ENCODE measurements around the gene KRTAP10-9.

DNA sequence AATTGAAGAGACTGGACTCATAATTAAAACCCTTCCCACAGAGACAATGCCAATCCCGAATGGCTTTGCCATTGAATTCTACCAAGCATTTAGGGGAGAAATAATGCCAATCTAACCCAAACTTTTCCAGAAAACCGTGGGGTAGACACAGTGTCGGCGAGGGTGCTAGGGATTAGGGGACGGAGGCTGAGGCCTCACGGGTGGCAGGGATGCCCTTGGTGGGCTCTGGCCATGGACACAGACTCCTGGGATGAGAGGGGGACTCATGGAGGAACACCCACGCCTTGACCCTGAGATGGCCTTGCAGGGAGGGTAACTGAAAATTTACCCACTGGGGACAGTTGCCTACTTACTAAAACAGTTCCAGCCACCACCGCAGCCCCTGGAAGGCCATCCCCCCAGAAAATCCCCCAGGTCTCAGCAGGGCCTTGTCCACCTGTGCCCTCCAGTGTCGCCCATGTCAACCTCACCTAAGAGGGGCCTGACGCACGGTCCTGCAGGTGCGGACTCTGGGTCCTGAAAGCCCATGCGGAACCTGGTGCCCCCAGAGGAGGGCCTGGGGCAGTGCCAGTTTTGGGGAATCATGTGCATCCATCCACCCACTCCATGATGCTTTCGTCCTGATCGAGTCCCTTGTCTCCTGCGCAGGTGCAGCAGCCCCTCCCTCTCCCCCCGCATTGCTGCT is 48.4 kb upstream of the KRTAP10-9 start:
- TF ChIP-seq ZFP30 (CRISPR knock-in tag; IDR thresholded peaks at IDR 0.05) (no peak), OSR1 (CRISPR knock-in tag; IDR thresholded peaks at IDR 0.05) (no peak), RARB (CRISPR knock-in tag; IDR thresholded peaks at IDR 0.05) (no peak), ZNF8 (CRISPR knock-in tag; IDR thresholded peaks at IDR 0.05) (no peak), PPARA (CRISPR knock-in tag; IDR thresholded peaks at IDR 0.05; ENCODE audit: borderline replicate concordance) (no peak), ISL1 (CRISPR knock-in tag; IDR thresholded peaks at IDR 0.05) (no peak), TOX (CRISPR knock-in tag; IDR thresholded peaks at IDR 0.05; ENCODE audit: borderline replicate concordance) (no peak), ARNTL (CRISPR knock-in tag; IDR thresholded peaks at IDR 0.05; ENCODE audit: borderline replicate concordance, low read depth) (no peak), TCF4 (CRISPR knock-in tag; IDR thresholded peaks at IDR 0.05; ENCODE audit: borderline replicate concordance) (no peak)
- TF ChIP-seq, protein P1, sequence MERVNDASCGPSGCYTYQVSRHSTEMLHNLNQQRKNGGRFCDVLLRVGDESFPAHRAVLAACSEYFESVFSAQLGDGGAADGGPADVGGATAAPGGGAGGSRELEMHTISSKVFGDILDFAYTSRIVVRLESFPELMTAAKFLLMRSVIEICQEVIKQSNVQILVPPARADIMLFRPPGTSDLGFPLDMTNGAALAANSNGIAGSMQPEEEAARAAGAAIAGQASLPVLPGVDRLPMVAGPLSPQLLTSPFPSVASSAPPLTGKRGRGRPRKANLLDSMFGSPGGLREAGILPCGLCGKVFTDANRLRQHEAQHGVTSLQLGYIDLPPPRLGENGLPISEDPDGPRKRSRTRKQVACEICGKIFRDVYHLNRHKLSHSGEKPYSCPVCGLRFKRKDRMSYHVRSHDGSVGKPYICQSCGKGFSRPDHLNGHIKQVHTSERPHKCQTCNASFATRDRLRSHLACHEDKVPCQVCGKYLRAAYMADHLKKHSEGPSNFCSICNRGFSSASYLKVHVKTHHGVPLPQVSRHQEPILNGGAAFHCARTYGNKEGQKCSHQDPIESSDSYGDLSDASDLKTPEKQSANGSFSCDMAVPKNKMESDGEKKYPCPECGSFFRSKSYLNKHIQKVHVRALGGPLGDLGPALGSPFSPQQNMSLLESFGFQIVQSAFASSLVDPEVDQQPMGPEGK (CRISPR knock-in tag; IDR thresholded peaks at IDR 0.05; ENCODE audit: borderline replicate concordance) = no peak

Measured in SK-N-SH treated with all-trans-retinoic acid at 6 μM for 48 hours (cell line).